Measurements from ENCODE around the gene MKRN2. TPM values are rescaled to one million over a fixed set of nuclear protein-coding genes. Genes with fewer than 3 reads are reported as not detected.
"Not testable (repeated sequence)": the region's sequence is repeated elsewhere in the genome, so short reads cannot be mapped to it uniquely, and the experiment has no call there.

Gene MKRN2
- total RNA-seq (2014; rRNA removed; shearing (Covaris generic); ENCODE audit: low replicate concordance), result 15.8 and 25.5 TPM in 2 replicates

GRCh38 chr3:12556690-12557472, at the start of gene MKRN2:
Gene MKRN2, plus strand, starts transcription at chr3:12557087. Its CDS starts 64 bp downstream, at chr3:12557151.
- Histone ChIP-seq H3K27me3 (no peaks in the 10 kb centered on the region), H3K36me3 (no peaks in the 10 kb centered on the region)

GRCh38 chr3:12507591-12508281, 49.2 kb upstream of the MKRN2 start:
- peak; percentile 66 for DNase-seq

More at GRCh38 chr3:12556690-12557472, at the start of gene MKRN2:
- peak; percentile 86 for DNase-seq
- Histone ChIP-seq H3K9me3 (no peaks in the 10 kb centered on the region), H3K4me3 (peak within 1 kb of the TSS; percentile 93)

GRCh38 chr3:12508291-12508700, 48.6 kb upstream of the MKRN2 start:
- no peaks in the 10 kb centered on the region for H3K27me3 ChIP-seq
- H3K36me3 ChIP-seq, result no peaks in the 10 kb centered on the region; the same call in 1 of the 2 replicates
- no peaks in the 10 kb centered on the region for H3K9me3 ChIP-seq
- H3K4me3 ChIP-seq, result no peak overlapping the region
- peak; percentile 83 for DNase-seq

More at GRCh38 chr3:12507591-12508281, 49.2 kb upstream of the MKRN2 start:
- no peaks in the 10 kb centered on the region for H3K27me3 ChIP-seq
- no peaks in the 10 kb centered on the region for H3K9me3 ChIP-seq
- H3K4me3 ChIP-seq, result no peak overlapping the region
- no peaks in the 10 kb centered on the region; the same call in 1 of the 2 replicates for H3K36me3 ChIP-seq

GRCh38 chr3:12509466-12509865, 47.4 kb upstream of the MKRN2 start:
- no peaks in the 10 kb centered on the region for H3K9me3 ChIP-seq
- no peak overlapping the region for H3K4me3 ChIP-seq
- DNase-seq, result no peak
- H3K27me3 ChIP-seq, result no peaks in the 10 kb centered on the region
- H3K36me3 ChIP-seq, result no peaks in the 10 kb centered on the region; the same call in 1 of the 2 replicates

GRCh38 chr3:12512534-12513118, 44.3 kb upstream of the MKRN2 start:
- no peak overlapping the region for H3K4me3 ChIP-seq
- H3K9me3 ChIP-seq, result no peaks in the 10 kb centered on the region
- H3K27me3 ChIP-seq, result no peaks in the 10 kb centered on the region
- H3K36me3 ChIP-seq, result no peaks in the 10 kb centered on the region
- DNase-seq, result no peak

- Histone ChIP-seq H3K4me3 (no peak overlapping the region), H3K9me3 (no peaks in the 10 kb centered on the region), H3K36me3 (no peaks in the 10 kb centered on the region), H3K27me3 (no peaks in the 10 kb centered on the region)
- DNase-seq, result no peak
Observed at GRCh38 chr3:12513694-12514446, 43.0 kb upstream of the MKRN2 start.

- Histone ChIP-seq H3K36me3 (no peaks in the 10 kb centered on the region), H3K4me3 (no peak overlapping the region), H3K27me3 (no peaks in the 10 kb centered on the region), H3K9me3 (no peaks in the 10 kb centered on the region)
- no peak for DNase-seq
Observed at GRCh38 chr3:12515631-12516030, 41.3 kb upstream of the MKRN2 start.

GRCh38 chr3:12516873-12517272, 40.0 kb upstream of the MKRN2 start:
- H3K4me3 ChIP-seq, result no peak overlapping the region

GRCh38 chr3:12518261-12519028, 38.4 kb upstream of the MKRN2 start:
- Histone ChIP-seq H3K27me3 (no peaks in the 10 kb centered on the region), H3K36me3 (no peaks in the 10 kb centered on the region; the same call in 1 of the 2 replicates), H3K4me3 (no peak overlapping the region), H3K9me3 (no peaks in the 10 kb centered on the region)
- DNase-seq, result no peak

More at GRCh38 chr3:12516873-12517272, 40.0 kb upstream of the MKRN2 start:
- Histone ChIP-seq H3K27me3 (no peaks in the 10 kb centered on the region), H3K36me3 (no peaks in the 10 kb centered on the region; the same call in 1 of the 2 replicates), H3K9me3 (no peaks in the 10 kb centered on the region)
- no peak for DNase-seq

- Histone ChIP-seq H3K9me3 (no peaks in the 10 kb centered on the region), H3K27me3 (no peaks in the 10 kb centered on the region), H3K4me3 (no peak overlapping the region), H3K36me3 (no peaks in the 10 kb centered on the region; the same call in 1 of the 2 replicates)
- no peak for DNase-seq
Observed at GRCh38 chr3:12521010-12521409, 35.9 kb upstream of the MKRN2 start.

GRCh38 chr3:12522721-12523120, 34.2 kb upstream of the MKRN2 start:
- H3K36me3 ChIP-seq, result no peaks in the 10 kb centered on the region; the same call in 1 of the 2 replicates
- no peak overlapping the region for H3K4me3 ChIP-seq
- DNase-seq, result no peak
- no peaks in the 10 kb centered on the region for H3K27me3 ChIP-seq
- H3K9me3 ChIP-seq, result no peaks in the 10 kb centered on the region

GRCh38 chr3:12527757-12528143, 29.1 kb upstream of the MKRN2 start:
- DNase-seq, result no peak
- Histone ChIP-seq H3K4me3 (no peak overlapping the region), H3K27me3 (no peaks in the 10 kb centered on the region), H3K36me3 (no peaks in the 10 kb centered on the region; the same call in none of the 2 replicates), H3K9me3 (no peaks in the 10 kb centered on the region)

- Histone ChIP-seq H3K9me3 (no peaks in the 10 kb centered on the region), H3K36me3 (no peaks in the 10 kb centered on the region; the same call in 1 of the 2 replicates), H3K4me3 (no peak overlapping the region), H3K27me3 (no peaks in the 10 kb centered on the region)
- DNase-seq, result no peak
Observed at GRCh38 chr3:12532182-12532581, 24.7 kb upstream of the MKRN2 start.

GRCh38 chr3:12536423-12536822, 20.5 kb upstream of the MKRN2 start:
- no peak for DNase-seq
- Histone ChIP-seq H3K4me3 (no peak overlapping the region), H3K36me3 (no peaks in the 10 kb centered on the region), H3K9me3 (no peaks in the 10 kb centered on the region), H3K27me3 (no peaks in the 10 kb centered on the region)

- H3K36me3 ChIP-seq, result no peaks in the 10 kb centered on the region
- no peaks in the 10 kb centered on the region for H3K27me3 ChIP-seq
- H3K9me3 ChIP-seq, result no peaks in the 10 kb centered on the region
- H3K4me3 ChIP-seq, result no peak overlapping the region
- no peak for DNase-seq
Observed at GRCh38 chr3:12541625-12542024, 15.3 kb upstream of the MKRN2 start.

GRCh38 chr3:12543497-12543896, 13.4 kb upstream of the MKRN2 start:
- H3K27me3 ChIP-seq, DNase-seq, H3K36me3 ChIP-seq, H3K9me3 ChIP-seq, H3K4me3 ChIP-seq: not testable (repeated sequence)

Data from MG63 (cell line).